Astrocyte of the cerebellum (primary cell): ENCODE measurements around the gene BRD8.

Experiments used
- DNase-seq: peaks from one replicate; pipeline ENCODE4 v3.0.0-alpha.2; 2011; ENCODE audit warnings: low read depth
- H3K4me3 ChIP-seq: 2 replicates; pipeline ENCODE4 v1.5.1; 2011; ENCODE audit warnings: mild to moderate bottlenecking, low read depth, low read length, moderate library complexity
- in situ Hi-C: cut with HindIII; loops from 2 replicates; pipeline ENCODE4 v1.10.0; 2017; ENCODE audit warnings: low sequenced_read_pairs
- TF ChIP-seq, protein P1 (sequence below): IDR thresholded peaks from 2 replicates; pipeline ENCODE4 v1.5.1; 2012; ENCODE audit warnings: low read length, low read depth, moderate library complexity, mild to moderate bottlenecking; ENCODE audit errors: missing control alignments

The BRD8 gene

GRCh38 chr5:138128334-138128733 lies 50.1 kb downstream of the BRD8 start:
- in situ Hi-C loops: no loop called here
- DNase-seq: no peak
- no peak overlapping the region for H3K4me3 ChIP-seq
- TF ChIP-seq, protein P1, sequence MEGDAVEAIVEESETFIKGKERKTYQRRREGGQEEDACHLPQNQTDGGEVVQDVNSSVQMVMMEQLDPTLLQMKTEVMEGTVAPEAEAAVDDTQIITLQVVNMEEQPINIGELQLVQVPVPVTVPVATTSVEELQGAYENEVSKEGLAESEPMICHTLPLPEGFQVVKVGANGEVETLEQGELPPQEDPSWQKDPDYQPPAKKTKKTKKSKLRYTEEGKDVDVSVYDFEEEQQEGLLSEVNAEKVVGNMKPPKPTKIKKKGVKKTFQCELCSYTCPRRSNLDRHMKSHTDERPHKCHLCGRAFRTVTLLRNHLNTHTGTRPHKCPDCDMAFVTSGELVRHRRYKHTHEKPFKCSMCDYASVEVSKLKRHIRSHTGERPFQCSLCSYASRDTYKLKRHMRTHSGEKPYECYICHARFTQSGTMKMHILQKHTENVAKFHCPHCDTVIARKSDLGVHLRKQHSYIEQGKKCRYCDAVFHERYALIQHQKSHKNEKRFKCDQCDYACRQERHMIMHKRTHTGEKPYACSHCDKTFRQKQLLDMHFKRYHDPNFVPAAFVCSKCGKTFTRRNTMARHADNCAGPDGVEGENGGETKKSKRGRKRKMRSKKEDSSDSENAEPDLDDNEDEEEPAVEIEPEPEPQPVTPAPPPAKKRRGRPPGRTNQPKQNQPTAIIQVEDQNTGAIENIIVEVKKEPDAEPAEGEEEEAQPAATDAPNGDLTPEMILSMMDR: no peak

- in situ Hi-C loops: no loop called here
- no peak for DNase-seq
- H3K4me3 ChIP-seq: no peak overlapping the region
- TF ChIP-seq, protein P1: no peak
Observed at GRCh38 chr5:138115254-138115653, 63.2 kb downstream of the BRD8 start.

GRCh38 chr5:138111937-138112336 lies 66.5 kb downstream of the BRD8 start:
- TF ChIP-seq, protein P1: no peak
- DNase-seq: no peak
- in situ Hi-C loops: no loop called here

GRCh38 chr5:138111181-138111580 lies 67.2 kb downstream of the BRD8 start:
- no peak overlapping the region for H3K4me3 ChIP-seq
- DNase-seq: no peak
- in situ Hi-C loops: no loop called here
- TF ChIP-seq, protein P1: no peak

More at GRCh38 chr5:138111937-138112336, 66.5 kb downstream of the BRD8 start:
- H3K4me3 ChIP-seq: no peak overlapping the region

GRCh38 chr5:138110266-138110963 lies 68.0 kb downstream of the BRD8 start:
- in situ Hi-C loops: no loop called here
- TF ChIP-seq, protein P1: no peak
- no peak overlapping the region for H3K4me3 ChIP-seq
- DNase-seq: no peak

- H3K4me3 ChIP-seq: no peak overlapping the region
- TF ChIP-seq, protein P1: no peak
- DNase-seq: no peak
- in situ Hi-C loops: no loop called here
Observed at GRCh38 chr5:138109463-138110265, 68.8 kb downstream of the BRD8 start.
